GM19468 (cell line): ENCODE results near the gene ZNF41.

Source experiments
- ATAC-seq: cut with Tn5 transposase; IDR thresholded peaks from one replicate; pipeline ENCODE4 v1.9.1; 2021; ENCODE audit warnings: mild to moderate bottlenecking, moderate library complexity, moderate number of reproducible peaks; ENCODE audit not compliant: unreplicated experiment; ENCODE audit errors: extremely low read depth

Gene ZNF41

GRCh38 chrX:47420265-47420664 lies 62.8 kb downstream of the ZNF41 start:
- no peak for ATAC-seq

- no peak for ATAC-seq
Observed at GRCh38 chrX:47413179-47413594, 69.8 kb downstream of the ZNF41 start.
